SH-SY5Y (cell line): ENCODE results near the gene SLC4A7.

Experiments used
- GATA2 ChIP-seq: IDR thresholded peaks from 2 replicates; pipeline ENCODE4 v1.6.1; 2011; ENCODE audit warnings: mild to moderate bottlenecking, low read depth, low read length
- GATA3 ChIP-seq: IDR thresholded peaks from 2 replicates; pipeline ENCODE4 v1.6.1; 2011; ENCODE audit warnings: low read depth, mild to moderate bottlenecking, low read length, moderate library complexity

Gene SLC4A7

GRCh38 chr3:27484015-27484844 is at the start of gene SLC4A7:
SLC4A7 (minus strand) TSS chr3:27484384; CDS start chr3:27484126, 258 bp downstream.
- TF ChIP-seq GATA2 = no peak
- TF ChIP-seq GATA3 = no peak

- TF ChIP-seq GATA3 = no peak
- TF ChIP-seq GATA2 = no peak
Measured at GRCh38 chr3:27533261-27533607, 49.0 kb upstream of the SLC4A7 start.

- TF ChIP-seq GATA2 (no peak), GATA3 (no peak)
Measured at GRCh38 chr3:27532426-27533260, 48.5 kb upstream of the SLC4A7 start.

GRCh38 chr3:27528791-27529190 is 44.6 kb upstream of the SLC4A7 start:
- no peak for TF ChIP-seq GATA2
- no peak for TF ChIP-seq GATA3

- TF ChIP-seq GATA2 (no peak), GATA3 (no peak)
Measured at GRCh38 chr3:27526614-27527315, 42.6 kb upstream of the SLC4A7 start.

GRCh38 chr3:27521872-27522265 is 37.7 kb upstream of the SLC4A7 start:
- TF ChIP-seq GATA3 (no peak), GATA2 (no peak)

- no peak for TF ChIP-seq GATA3
- TF ChIP-seq GATA2 = no peak
Measured at GRCh38 chr3:27521179-27521871, 37.1 kb upstream of the SLC4A7 start.

GRCh38 chr3:27511724-27512422 is 27.7 kb upstream of the SLC4A7 start:
- TF ChIP-seq GATA2 (no peak), GATA3 (no peak)

- no peak for TF ChIP-seq GATA2
- TF ChIP-seq GATA3 = no peak
Measured at GRCh38 chr3:27509376-27509775, 25.2 kb upstream of the SLC4A7 start.

- TF ChIP-seq GATA2 = no peak
- no peak for TF ChIP-seq GATA3
Measured at GRCh38 chr3:27508424-27508823, 24.2 kb upstream of the SLC4A7 start.

GRCh38 chr3:27507515-27508266 is 23.5 kb upstream of the SLC4A7 start:
- TF ChIP-seq GATA3 (no peak), GATA2 (no peak)

- TF ChIP-seq GATA3 (no peak), GATA2 (no peak)
Measured at GRCh38 chr3:27507111-27507510, 22.9 kb upstream of the SLC4A7 start.

- TF ChIP-seq GATA3 (no peak), GATA2 (no peak)
Measured at GRCh38 chr3:27504749-27505148, 20.6 kb upstream of the SLC4A7 start.
